ENCODE results near the gene EOMES. TPM values are rescaled to one million over a fixed set of nuclear protein-coding genes. Genes with fewer than 3 reads are reported as not detected.
A peak's percentile ranks its signal among the peaks of the same experiment; 100 is the strongest.

EOMES gene
- total and polyA plus RNA-seq, 3 experiments from 2014 or later = 37.1 to 188 (median 37.2) TPM

GRCh38 chr3:27724459-27725197 lies 2.5 kb upstream of the EOMES start:
- DNase-seq = no peak
- peaks cover 0 to 23% (median 2%) of the 10 kb centered on the region in 3 donors for H3K36me3 Mint-ChIP-seq

DNA sequence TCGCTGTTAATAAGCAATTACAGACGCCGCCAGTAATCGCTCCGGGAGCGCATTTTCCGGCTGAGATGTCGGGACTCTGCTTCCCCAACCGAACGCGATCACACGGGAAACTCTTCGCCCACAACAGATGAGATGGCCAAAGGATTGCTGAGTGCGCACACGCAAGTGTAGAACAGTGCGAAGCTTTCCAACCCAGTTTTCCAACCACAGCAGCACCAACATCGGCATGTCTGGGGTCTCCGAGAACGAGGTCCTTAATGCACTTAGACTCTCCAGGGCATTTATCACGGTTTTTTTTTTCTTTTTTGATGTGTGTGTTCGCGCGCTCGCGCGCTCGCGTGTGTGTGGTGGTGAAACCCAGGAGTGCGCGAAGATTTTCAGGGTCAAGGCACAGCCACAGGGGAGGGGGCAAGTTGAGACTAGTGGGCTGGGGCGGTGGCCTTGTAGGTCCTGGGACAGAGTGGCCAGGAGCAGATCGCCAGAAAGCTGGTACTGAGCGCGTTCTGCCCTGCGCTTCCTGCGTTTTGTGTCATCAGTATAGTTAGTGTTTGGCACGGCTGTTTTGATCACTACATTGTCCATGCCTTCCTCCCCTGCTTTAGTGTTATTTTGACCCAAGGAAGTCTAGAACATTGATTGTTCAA lies 1.8 kb upstream of the EOMES start:
- Histone ChIP-seq H3K36me3 (ENCODE audit: insufficient read depth, low read length) (no peaks in the 10 kb centered on the region), H3K4me1 (ENCODE audit: insufficient read depth, low read length) (peaks cover 36% of the 10 kb centered on the region), H3K27me3 (ENCODE audit: insufficient read depth, low read length, poor library complexity, severe bottlenecking) (peaks cover 42% of the 10 kb centered on the region), H3K4me3 (ENCODE audit: low read length) (peak overlapping the region; percentile 73), H3K9me3 (ENCODE audit: low read length) (no peaks in the 10 kb centered on the region), H3K27ac (ENCODE audit: low read depth, low read length) (no peak overlapping the region)
- peaks cover 43 to 51% (median 45%) of the 10 kb centered on the region in 3 donors for H3K4me1 Mint-ChIP-seq
- H3K36me3 Mint-ChIP-seq = peaks cover 0 to 30% (median 4%) of the 10 kb centered on the region in 3 donors
- H3K9me3 Mint-ChIP-seq = no peaks in the 10 kb centered on the region
- ChIA-PET CTCF (interaction anchor here (0.9 to 7.4 kb wide), 12 partner anchors 8 to 603 kb away, joined by 3 to 85 read pairs (median 10); no protein-coding TSS in a partner anchor), POLR2A (interaction anchor here (0.6 to 5.0 kb wide), 5 partner anchors 11 to 604 kb away, joined by 3 to 59 read pairs (median 7); no protein-coding TSS in a partner anchor)
- peak overlapping the region in 5 of 8 donors; percentile 35 to 95 (median 71) for H3K27ac Mint-ChIP-seq
- peak in 1 of 5 donors; percentile 25 for DNase-seq
- peak overlapping the region; percentile 85 to 99 (median 95) for H3K4me3 Mint-ChIP-seq
- H3K27me3 Mint-ChIP-seq = peaks cover 43 to 58% of the 10 kb centered on the region in 2 donors

More at GRCh38 chr3:27724459-27725197, 2.5 kb upstream of the EOMES start:
- Histone ChIP-seq H3K36me3 (ENCODE audit: insufficient read depth, low read length) (no peaks in the 10 kb centered on the region), H3K27me3 (ENCODE audit: insufficient read depth, low read length, poor library complexity, severe bottlenecking) (peaks cover 49% of the 10 kb centered on the region), H3K27ac (ENCODE audit: low read depth, low read length) (no peak overlapping the region), H3K9me3 (ENCODE audit: low read length) (no peaks in the 10 kb centered on the region), H3K4me1 (ENCODE audit: insufficient read depth, low read length) (peaks cover 43% of the 10 kb centered on the region), H3K4me3 (ENCODE audit: low read length) (peak overlapping the region; percentile 73)
- ChIA-PET POLR2A (interaction anchor here (4.4 kb wide), 1 partner anchor 12 kb away, joined by 52 read pairs; no protein-coding TSS in a partner anchor), CTCF (interaction anchor here (0.8 to 7.4 kb wide), 8 partner anchors 8 to 603 kb away, joined by 3 to 66 read pairs (median 4); no protein-coding TSS in a partner anchor)
- H3K4me1 Mint-ChIP-seq = peaks cover 48 to 51% (median 51%) of the 10 kb centered on the region in 3 donors
- H3K27me3 Mint-ChIP-seq = peaks cover 49 to 64% of the 10 kb centered on the region in 2 donors
- peak overlapping the region in 1 of 8 donors; percentile 95 for H3K27ac Mint-ChIP-seq
- H3K4me3 Mint-ChIP-seq = peak overlapping the region; percentile 85 to 99 (median 95)
- H3K9me3 Mint-ChIP-seq = peaks cover 0 to 2% (median 0%) of the 10 kb centered on the region in 5 donors

DNA sequence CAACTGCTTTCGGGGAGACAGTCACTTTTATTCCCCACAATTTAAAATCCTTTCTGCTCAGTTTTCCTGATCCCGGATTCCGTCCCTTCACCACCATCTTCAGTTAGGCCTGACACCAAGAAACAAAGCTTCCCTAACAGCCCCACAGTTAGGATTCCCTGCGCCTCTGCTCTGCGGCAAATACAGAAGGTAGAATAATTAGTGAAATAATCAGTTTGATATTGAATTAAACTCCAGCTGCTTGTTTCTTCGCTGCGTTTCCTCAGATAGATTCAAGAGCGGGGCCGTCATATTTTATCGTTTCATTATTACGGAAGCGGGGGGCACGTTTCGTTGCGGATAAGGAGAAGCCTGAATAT lies 1.3 kb upstream of the EOMES start:
- peak overlapping the region; percentile 73 for H3K4me3 ChIP-seq (ENCODE audit: low read length)
- ChIA-PET POLR2A (interaction anchor here (0.6 to 5.0 kb wide), 6 partner anchors 11 to 604 kb away, joined by 3 to 59 read pairs (median 5); no protein-coding TSS in a partner anchor), CTCF (interaction anchor here (1.1 to 7.4 kb wide), 10 partner anchors 8 to 604 kb away, joined by 3 to 85 read pairs (median 16); no protein-coding TSS in a partner anchor)
- Mint-ChIP-seq H3K4me3 (peak overlapping the region; percentile 85 to 99 (median 95)), H3K36me3 (peaks cover 2 to 35% (median 6%) of the 10 kb centered on the region in 3 donors), H3K9me3 (no peaks in the 10 kb centered on the region), H3K27me3 (peaks cover 38 to 53% of the 10 kb centered on the region in 2 donors), H3K4me1 (peaks cover 41 to 51% (median 45%) of the 10 kb centered on the region in 3 donors), H3K27ac (peak overlapping the region in 6 of 8 donors; percentile 25 to 95 (median 56))
- no peak for DNase-seq
- no peaks in the 10 kb centered on the region for H3K36me3 ChIP-seq (ENCODE audit: insufficient read depth, low read length)
- no peak overlapping the region for H3K27ac ChIP-seq (ENCODE audit: low read depth, low read length)
- peaks cover 37% of the 10 kb centered on the region for H3K27me3 ChIP-seq (ENCODE audit: insufficient read depth, low read length, poor library complexity, severe bottlenecking)
- peaks cover 31% of the 10 kb centered on the region for H3K4me1 ChIP-seq (ENCODE audit: insufficient read depth, low read length)
- no peaks in the 10 kb centered on the region for H3K9me3 ChIP-seq (ENCODE audit: low read length)

DNA sequence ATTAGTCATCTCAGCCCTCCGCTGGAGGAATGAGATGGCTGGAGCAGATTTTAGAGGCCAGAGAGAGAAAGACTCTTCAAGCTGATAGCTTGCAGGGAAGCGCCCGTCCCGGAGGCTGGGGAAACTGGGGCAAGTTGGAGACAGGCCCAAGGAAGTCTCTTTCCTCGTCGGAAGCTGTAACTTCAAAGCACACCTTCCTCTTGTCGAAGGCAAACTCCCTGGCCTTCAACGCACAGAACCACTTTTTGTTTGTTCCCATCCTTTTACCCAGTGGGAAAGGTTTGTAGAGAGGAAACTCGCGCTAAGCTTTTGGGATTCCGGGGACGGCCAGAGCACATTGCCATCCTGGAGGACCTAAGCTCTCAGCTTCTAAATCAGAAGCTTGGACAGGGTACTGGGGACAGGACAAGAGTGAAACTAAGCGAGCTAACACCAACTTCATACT lies 900 bp upstream of the EOMES start:
- Histone ChIP-seq H3K4me3 (ENCODE audit: low read length) (peak overlapping the region; percentile 73), H3K27ac (ENCODE audit: low read depth, low read length) (no peak overlapping the region), H3K9me3 (ENCODE audit: low read length) (no peaks in the 10 kb centered on the region), H3K4me1 (ENCODE audit: insufficient read depth, low read length) (peaks cover 26% of the 10 kb centered on the region), H3K36me3 (ENCODE audit: insufficient read depth, low read length) (no peaks in the 10 kb centered on the region), H3K27me3 (ENCODE audit: insufficient read depth, low read length, poor library complexity, severe bottlenecking) (peaks cover 33% of the 10 kb centered on the region)
- CTCF ChIA-PET = interaction anchor here (0.6 to 7.4 kb wide), 18 partner anchors 8 to 604 kb away, joined by 3 to 85 read pairs (median 10); no protein-coding TSS in a partner anchor
- peaks cover 40 to 51% (median 44%) of the 10 kb centered on the region in 3 donors for H3K4me1 Mint-ChIP-seq
- H3K9me3 Mint-ChIP-seq = no peaks in the 10 kb centered on the region
- peaks cover 34 to 48% of the 10 kb centered on the region in 2 donors for H3K27me3 Mint-ChIP-seq
- no peak for DNase-seq
- H3K36me3 Mint-ChIP-seq = peaks cover 6 to 39% (median 8%) of the 10 kb centered on the region in 3 donors
- H3K27ac Mint-ChIP-seq = peak overlapping the region in 7 of 8 donors; percentile 71 to 95 (median 87)
- H3K4me3 Mint-ChIP-seq = peak overlapping the region; percentile 85 to 99 (median 95)
- POLR2A ChIA-PET = interaction anchor here (0.9 to 5.0 kb wide), 5 partner anchors 11 to 605 kb away, joined by 3 to 59 read pairs (median 3); no protein-coding TSS in a partner anchor

- Histone ChIP-seq H3K27me3 (ENCODE audit: insufficient read depth, low read length, poor library complexity, severe bottlenecking) (peaks cover 19% of the 10 kb centered on the region), H3K27ac (ENCODE audit: low read depth, low read length) (peak overlapping the region; percentile 64), H3K36me3 (ENCODE audit: insufficient read depth, low read length) (peaks cover 6% of the 10 kb centered on the region), H3K4me3 (ENCODE audit: low read length) (peak overlapping the region; percentile 73), H3K4me1 (ENCODE audit: insufficient read depth, low read length) (peaks cover 25% of the 10 kb centered on the region), H3K9me3 (ENCODE audit: low read length) (no peaks in the 10 kb centered on the region)
- POLR2A ChIA-PET = interaction anchor here (0.5 to 5.0 kb wide), 11 partner anchors 9 to 628 kb away, joined by 3 to 59 read pairs (median 5); partner anchors contain the start of gene AZI2
- CTCF ChIA-PET = interaction anchor here (0.6 to 7.4 kb wide), 46 partner anchors 9 to 628 kb away, joined by 3 to 85 read pairs (median 6); partner anchors contain the start of genes AZI2, CMC1 and ZCWPW2
- DNase-seq = peak in 1 of 5 donors; percentile 36
- Mint-ChIP-seq H3K4me1 (peaks cover 51 to 65% (median 58%) of the 10 kb centered on the region in 3 donors), H3K4me3 (peak overlapping the region; percentile 95 to 100 (median 99)), H3K36me3 (peaks cover 15 to 58% (median 18%) of the 10 kb centered on the region in 3 donors), H3K9me3 (no peaks in the 10 kb centered on the region), H3K27ac (peak overlapping the region; percentile 77 to 98 (median 92)), H3K27me3 (peaks cover 23 to 29% of the 10 kb centered on the region in 2 donors)
Observed at GRCh38 chr3:27720899-27721716, 1.0 kb downstream of the EOMES start.

DNA sequence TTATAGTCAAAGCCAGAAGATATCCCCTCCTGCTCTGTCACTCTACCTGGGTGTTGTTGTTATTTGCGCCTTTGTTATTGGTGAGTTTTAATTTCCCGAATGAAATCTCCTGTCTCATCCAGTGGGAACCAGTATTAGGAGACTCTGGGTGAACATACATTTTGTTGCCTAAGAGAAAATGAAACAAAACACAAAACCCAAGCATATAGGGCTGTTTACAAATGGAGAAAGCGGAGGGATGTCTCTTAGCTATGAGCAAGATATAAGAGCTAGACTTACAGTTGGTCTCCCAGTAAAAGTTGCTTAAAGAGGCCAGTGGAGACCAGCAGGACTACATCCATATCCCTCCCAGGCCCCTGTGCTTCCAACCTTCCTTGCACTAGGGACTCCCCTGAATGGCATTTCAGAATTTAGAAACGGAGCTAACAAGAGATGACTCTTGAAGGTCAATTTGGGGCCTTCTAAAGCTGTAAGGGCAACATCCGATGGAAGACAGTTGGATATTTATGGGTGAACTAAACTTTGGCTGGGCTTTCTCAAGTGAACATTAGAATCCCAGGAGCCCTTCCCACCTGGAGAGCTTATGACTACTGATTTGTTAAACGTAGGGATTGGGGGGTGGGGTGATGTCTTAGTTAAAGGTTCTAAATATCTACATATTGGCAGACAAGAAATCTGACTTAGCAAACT lies 2.7 kb downstream of the EOMES start:
- H3K27me3 Mint-ChIP-seq = peaks cover 17 to 20% of the 10 kb centered on the region in 2 donors

More for the DNA sequence above, 2.7 kb downstream of the EOMES start:
- DNase-seq = no peak
- H3K27me3 ChIP-seq (ENCODE audit: insufficient read depth, low read length, poor library complexity, severe bottlenecking) = peaks cover 16% of the 10 kb centered on the region
- H3K27ac ChIP-seq (ENCODE audit: low read depth, low read length) = peak overlapping the region; percentile 48
- no peaks in the 10 kb centered on the region for H3K9me3 ChIP-seq (ENCODE audit: low read length)
- CTCF ChIA-PET = interaction anchor here (0.6 to 7.4 kb wide), 7 partner anchors 11 to 607 kb away, joined by 3 to 61 read pairs (median 3); no protein-coding TSS in a partner anchor
- peaks cover 15 to 70% (median 18%) of the 10 kb centered on the region in 3 donors for H3K36me3 Mint-ChIP-seq
- H3K36me3 ChIP-seq (ENCODE audit: insufficient read depth, low read length) = peaks cover 6% of the 10 kb centered on the region
- POLR2A ChIA-PET = interaction anchor here (0.6 to 5.0 kb wide), 6 partner anchors 10 to 630 kb away, joined by 3 to 59 read pairs (median 6); partner anchors contain the start of gene AZI2
- peak overlapping the region; percentile 95 to 100 (median 99) for H3K4me3 Mint-ChIP-seq
- H3K9me3 Mint-ChIP-seq = no peaks in the 10 kb centered on the region
- H3K4me3 ChIP-seq (ENCODE audit: low read length) = peak overlapping the region; percentile 40
- H3K27ac Mint-ChIP-seq = peak overlapping the region; percentile 66 to 98 (median 92)
- H3K4me1 Mint-ChIP-seq = peaks cover 60 to 74% (median 71%) of the 10 kb centered on the region in 3 donors
- peaks cover 32% of the 10 kb centered on the region for H3K4me1 ChIP-seq (ENCODE audit: insufficient read depth, low read length)

Measured in CD8-positive, alpha-beta memory T cell (primary cell).